HG03571 (cell line): Measurements from ENCODE around the gene MEST.
"Not testable (repeated sequence)": the region's sequence is repeated elsewhere in the genome, so short reads cannot be mapped to it uniquely, and the experiment has no call there.

Source experiments
- ATAC-seq: cut with Tn5 transposase; IDR thresholded peaks from one replicate; pipeline ENCODE4 v1.9.1; 2021; ENCODE audit not compliant: unreplicated experiment

MEST gene, protein sequence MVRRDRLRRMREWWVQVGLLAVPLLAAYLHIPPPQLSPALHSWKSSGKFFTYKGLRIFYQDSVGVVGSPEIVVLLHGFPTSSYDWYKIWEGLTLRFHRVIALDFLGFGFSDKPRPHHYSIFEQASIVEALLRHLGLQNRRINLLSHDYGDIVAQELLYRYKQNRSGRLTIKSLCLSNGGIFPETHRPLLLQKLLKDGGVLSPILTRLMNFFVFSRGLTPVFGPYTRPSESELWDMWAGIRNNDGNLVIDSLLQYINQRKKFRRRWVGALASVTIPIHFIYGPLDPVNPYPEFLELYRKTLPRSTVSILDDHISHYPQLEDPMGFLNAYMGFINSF

DNA sequence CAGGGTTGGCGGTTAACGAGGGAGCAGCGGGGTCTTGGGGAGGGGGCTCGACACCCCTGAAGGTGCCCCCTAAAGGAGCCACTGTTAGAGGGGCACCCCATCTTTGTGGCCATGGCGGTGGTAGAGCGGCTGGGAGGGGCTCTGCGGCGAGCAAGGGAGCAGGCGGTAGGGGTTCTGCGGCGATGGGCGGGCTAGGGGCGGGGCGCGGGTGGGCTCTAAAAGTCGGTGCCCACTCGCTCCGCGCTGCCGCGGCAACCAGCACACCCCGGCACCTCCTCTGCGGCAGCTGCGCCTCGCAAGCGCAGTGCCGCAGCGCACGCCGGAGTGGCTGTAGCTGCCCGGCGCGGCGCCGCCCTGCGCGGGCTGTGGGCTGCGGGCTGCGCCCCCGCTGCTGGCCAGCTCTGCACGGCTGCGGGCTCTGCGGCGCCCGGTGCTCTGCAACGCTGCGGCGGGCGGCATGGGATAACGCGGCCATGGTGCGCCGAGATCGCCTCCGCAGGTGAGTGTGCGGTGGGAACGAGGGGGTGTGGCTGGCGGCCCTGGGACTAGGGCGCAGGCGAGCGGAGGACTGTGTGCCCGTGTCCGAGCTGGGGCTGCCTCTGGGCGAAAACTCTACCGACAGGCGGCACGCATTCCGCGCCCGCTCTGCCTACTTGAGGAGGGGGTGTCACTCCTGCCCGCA lies at the start of gene MEST:
MEST (plus strand) TSS at position 245 of the 682 bp plus-strand sequence; CDS start at position 474, 229 bp downstream.
- ATAC-seq = no peak

DNA sequence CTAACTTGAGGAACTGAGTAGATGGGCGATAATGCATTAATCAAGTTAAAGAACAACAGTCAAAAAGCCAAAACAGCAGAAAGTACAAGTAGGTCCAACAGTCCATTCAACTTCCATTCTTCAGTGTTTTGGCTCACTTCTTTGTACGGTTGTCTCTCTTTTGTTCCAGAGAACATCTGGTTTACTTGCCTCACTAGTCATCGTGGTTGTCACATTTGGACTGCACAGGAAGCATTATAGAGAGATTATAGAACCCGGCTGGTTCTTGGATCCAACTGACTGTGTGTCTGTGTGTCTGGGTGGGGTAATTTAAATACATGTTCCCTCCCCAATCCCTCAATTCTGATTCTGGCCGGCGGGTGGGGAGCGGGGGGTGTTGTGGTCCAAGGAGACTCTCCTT lies 49.3 kb upstream of the MEST start:
- no peak for ATAC-seq

DNA sequence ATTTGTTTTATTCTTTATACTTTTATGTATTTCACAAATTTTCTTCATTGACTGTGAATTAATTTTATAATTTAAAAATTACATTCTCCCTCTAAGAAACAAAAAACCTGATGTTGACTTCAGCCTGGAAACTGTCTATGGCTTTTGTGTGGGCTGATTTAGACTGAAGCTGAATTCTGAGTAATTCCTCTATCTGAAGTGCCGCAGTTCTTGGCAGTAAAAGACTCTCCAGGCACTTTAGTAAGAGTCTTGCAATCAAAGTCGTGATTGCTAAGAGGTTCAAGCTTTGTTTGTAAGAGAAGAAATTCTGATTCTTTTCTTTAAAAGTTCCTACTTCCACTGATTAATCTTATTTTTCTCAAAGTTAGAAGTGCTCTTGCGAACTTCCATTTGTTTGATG lies 47.7 kb upstream of the MEST start:
- no peak for ATAC-seq

DNA sequence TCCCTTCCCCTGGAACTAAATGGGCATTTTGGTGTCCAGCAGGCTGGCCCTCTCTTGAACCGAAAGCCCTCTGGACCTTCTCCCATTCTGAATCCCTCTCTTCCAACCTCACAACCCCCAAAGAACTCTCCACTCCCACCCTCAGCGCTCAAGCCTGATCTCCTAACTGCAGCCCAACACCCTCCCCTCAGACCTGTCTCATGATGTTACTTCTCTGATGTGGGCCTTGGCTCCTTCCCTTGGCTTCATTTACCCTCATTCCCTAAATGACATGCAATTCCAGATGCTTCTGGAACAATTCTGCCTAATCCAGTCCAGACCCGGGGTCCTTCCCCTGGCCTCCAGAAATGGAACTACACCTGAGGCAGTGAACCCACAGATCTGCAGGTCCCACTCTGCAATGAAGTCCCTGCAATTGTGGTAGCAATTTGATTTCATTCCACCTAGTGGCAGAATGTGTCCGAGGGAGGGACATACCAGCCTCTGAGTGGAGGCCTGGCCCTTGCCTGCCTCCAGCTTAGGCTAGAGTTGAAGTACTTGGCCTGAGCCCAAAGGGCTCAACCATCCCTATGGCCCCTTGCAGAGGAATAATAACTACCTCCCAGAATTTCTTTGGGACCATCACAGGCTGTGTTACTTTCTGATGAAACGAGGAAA lies 47.0 kb upstream of the MEST start:
- ATAC-seq = no peak

DNA sequence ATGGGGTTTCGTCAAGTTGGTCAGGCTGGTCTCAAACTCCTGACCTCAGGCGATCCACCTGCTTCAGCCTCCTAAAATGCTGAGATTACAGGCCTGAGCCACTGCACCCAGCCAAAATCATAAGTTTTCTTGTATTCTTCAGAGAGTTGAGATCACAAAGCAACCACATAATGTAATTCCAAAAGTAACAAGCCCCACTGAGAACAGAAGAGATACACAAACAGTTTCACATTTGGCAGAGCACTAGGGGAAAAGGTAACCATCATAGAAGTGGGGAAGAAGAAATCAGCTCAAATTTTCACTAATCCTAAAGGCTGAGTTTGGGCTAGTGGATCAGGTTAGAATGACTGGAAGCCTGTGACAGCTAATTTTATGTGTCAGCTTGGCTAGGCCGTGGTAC lies 45.6 kb upstream of the MEST start:
- no peak for ATAC-seq

DNA sequence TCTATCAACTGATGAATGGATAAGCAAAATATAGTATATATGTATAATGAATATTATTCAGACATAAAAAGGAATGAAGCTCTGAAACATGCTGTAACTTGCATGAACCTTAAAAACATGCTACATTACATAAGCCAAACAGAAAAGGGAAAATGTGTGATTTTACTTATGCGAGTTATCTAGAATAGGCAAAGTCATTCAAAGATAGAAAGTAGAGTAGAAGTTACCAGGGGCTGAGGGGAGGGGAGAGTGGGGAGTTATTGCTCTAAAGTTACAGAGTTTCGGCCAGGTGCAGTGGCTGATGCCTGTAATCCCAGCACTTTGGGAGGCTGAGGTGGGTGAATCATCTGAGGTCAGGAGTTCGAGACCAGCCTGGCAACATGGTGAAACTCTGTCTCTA lies 40.5 kb upstream of the MEST start:
- not testable (repeated sequence) for ATAC-seq

DNA sequence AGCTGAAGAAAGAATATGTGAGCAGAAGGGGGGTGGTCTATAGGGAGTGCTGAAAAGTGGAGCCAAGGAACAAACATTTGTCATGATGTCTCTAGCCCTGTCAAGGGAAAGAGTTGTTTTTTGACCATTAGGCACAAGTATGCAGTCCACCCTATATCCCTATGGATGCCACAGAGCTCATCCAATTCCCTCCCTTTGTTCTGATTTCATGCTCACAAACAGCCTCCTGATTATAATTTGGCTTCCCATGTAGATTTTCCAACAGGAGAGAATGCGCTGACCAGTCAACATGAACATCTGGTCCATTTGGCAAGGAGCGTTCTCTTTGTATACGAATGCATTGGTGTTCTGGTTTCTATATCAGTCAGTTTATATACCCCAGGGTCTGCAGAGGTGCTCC lies 38.9 kb upstream of the MEST start:
- ATAC-seq = no peak

DNA sequence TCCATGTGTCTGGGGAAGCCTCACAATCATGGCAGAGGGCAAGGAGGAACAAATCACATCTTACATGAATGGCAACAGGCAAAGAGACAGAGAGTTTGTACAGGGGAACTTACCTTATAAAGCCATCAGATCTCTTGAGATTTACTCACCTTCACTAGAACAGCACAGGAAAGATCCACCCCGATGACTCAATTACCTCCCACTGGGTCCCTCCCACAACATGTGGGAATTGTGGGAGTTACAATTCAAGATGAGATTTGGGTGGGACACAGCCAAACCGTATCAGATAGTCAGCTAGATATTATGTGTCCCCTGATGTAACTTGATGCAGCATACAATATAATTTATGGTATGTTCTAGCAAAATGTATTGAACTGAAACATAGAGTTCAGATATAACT lies 36.9 kb upstream of the MEST start:
- no peak for ATAC-seq

DNA sequence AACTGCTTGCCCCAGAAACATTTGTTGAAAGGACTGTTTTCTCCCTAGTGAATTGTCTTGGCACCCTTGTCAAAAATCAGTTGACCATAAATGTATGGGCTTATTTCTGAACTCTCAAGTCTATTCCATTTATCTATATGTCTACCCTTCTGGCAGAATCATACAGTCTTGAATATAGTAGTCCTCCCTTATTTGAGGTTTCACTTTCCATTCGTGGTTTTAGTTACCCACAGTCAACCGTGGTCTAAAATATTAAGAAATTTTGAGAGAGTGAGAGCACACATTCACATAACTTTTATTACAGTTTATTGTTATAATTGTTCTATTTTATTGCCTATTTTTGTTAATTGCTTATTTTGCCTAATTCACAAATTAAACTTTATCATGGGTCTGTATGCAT lies 33.6 kb upstream of the MEST start:
- no peak for ATAC-seq

DNA sequence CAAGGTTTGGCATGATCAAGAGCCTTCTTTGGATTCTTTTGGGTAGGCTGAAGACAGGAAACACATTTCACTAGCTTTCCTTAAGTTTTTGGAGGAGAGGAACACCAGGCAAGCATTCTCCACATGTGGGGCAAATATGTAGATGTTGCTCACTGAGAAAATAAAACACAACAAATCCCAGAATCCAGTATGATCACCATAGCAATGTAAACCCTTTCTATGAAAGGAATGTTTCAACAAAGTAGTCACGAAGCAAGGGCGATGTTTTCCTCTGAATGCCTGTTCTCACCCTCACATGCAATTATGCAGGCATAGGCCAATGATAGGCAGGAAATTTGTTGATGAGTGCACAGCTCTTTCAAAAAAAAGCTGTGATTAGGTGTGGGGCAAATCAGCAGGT lies 30.6 kb upstream of the MEST start:
- ATAC-seq = no peak

DNA sequence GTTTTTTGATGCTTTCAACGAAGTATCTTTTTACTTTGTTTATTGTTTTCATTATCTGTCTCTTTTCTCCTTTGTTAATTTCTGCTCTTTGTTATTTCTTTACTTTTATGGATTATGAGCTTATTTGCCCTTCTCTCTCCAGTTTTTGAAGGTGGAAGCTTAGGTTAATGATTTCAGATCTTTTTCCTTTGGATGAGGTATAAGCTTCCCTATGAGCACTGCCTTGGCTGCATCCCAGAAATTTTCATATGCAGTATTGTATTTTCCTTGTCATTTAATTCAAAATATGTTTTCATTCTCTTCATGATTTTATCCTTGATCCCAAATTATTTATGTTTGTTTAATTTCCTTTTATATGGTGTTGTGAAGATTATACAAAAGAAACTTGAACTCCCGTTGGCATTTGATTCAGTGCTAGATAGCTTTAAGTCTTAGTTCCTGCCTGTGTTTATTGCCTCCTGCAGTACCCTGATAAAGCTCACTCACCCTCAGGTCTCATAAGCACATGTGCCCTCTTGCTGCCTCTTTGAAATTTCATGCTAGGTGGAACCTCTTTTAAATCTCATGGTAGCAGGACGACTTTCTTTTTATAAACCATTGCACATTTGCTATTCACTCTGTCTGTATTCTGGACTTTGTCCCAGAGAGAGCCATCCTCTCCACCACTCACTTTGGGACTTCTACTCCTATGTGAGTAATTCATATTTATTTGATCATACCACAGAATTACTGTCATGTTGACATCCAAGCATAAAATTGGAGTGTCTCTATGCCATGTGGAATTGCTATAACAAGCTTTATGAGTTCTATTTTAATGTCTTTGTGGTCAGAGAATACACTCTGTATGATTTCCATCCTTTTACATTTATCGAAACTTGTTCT lies 28.1 kb upstream of the MEST start:
- no peak for ATAC-seq

DNA sequence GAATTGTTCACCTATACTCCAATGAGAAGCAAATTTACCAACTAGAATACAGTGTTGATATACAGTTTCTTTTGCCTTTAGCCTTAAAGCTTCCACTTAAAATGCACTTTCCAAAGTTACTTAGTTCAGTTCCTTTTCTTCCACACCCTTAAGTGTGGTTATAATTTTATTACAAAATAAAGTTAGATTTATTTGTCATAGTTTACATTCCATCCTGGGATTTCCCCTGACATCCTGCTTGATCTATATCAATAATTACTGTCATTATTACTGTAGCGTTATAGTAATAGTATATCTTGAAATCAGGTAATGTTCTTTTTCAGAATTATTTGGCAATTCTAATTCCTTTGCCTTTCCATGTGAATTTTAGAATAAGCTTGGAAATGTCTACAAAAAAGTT lies 23.3 kb upstream of the MEST start:
- ATAC-seq = no peak

DNA sequence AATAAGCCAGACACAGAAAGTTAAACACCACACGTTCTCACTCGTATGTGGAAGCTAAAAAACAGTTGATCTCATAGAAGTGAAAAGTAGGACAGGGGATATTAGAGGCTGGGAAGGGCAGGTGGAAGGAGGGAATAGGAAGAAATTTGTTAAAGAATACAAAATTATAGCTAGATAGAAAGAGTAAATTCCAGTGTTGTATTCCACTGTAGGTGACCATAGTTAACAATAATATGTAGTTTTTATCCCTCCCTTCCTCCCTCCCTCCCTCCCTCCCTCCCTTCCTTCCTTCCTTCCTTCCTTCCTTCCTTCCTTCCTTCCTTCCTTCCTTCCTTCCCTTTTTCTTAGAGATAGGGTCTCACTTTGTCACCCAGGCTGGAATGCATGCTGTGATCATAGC lies 19.9 kb upstream of the MEST start:
- ATAC-seq = no peak

DNA sequence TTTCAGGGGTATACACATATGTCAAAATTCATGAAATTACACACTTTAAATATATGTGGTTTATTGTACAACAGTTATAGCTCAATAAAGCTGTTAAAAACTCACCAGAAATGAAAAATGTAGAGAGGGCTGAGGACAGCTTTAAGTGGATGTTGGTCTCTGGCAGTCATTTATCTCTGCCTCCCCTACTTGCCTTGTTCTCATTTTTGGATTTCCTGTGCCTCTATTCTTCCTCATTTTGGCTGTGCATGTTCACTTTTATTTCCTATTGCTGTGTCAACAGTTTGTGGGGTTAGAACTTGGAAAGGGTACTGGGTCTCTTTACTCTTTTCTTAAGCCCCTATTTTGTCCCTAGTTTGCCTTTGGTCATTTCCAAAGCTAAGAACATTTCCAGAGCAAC lies 18.6 kb upstream of the MEST start:
- no peak for ATAC-seq

DNA sequence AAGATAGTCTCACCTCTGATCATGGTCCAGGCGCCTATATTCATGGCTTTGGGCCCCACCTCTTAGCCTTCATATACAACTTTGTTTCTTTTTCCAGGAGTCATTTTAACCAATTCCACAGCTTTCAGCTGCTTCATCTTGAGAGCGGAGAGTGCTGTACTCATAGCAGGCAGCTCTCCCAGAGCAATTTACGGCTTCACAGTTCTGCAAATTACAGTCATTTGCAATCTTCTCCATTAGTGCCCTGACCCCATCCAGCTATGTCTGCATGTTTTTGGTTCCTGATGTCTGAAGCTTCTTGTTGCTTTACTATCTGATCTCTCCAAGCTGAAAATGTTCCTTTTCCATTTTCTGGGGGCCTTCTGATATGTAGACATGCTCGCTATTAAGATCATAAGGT lies 18.0 kb upstream of the MEST start:
- no peak for ATAC-seq

DNA sequence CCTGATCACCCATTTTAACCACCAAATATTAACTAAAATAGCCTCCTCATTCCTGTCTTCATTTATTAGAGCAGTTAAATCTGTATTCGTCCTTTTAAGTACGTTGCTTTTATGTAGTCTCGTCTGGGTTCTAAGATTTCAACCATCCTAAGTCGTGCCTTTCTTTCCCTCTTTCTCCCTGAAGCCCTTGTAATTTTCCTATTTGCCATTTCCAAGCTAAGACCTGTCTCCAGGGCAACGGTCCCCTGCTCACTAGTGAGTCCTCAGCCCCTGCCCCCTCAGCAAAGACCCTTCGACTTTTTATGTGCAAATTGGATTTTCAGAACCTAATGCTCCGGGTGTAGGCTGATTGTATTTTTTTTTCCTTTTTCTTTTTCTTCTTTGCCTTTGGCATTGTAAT lies 16.1 kb upstream of the MEST start:
- ATAC-seq = no peak

DNA sequence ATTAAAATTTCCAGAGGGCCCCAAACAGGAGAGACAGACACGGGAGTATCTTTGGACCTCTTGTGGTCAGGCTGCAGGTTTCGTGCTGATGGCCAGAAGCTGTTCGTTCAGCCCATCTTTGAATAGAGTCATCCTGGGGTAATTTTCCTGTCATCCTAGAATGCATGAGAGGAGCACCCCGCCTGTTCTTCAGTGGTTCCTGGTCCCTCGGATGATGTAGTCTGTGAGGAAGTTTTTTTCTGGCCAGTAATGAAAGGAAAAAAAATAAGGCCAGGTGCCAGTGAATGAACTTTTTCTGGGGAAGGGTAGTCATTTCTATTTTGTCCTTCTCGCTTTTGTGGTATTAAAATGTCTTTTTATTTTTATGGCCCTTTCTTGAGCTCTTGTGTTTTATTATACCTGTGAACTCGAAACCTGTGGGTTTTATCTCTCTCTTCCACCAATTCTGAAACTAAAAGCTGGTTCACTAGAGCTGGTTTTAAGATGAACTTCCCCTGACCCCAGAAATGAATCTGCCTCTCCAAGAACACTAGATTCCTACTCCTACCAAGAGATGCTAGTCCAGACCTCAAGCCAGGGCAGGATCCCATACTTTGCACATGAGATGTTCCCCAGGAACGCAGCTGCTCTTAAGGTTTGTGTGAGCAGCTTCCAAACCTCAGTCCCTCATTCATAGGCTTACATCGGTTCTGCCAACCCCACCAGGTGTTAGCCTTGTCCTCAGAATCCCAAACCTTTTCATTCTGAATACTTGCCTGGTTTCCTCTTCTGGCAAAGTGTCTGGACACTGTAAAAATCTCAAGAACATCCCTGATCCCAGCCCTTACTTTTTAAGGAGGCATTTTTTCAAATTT lies 15.4 kb upstream of the MEST start:
- peak; percentile 89 for ATAC-seq

DNA sequence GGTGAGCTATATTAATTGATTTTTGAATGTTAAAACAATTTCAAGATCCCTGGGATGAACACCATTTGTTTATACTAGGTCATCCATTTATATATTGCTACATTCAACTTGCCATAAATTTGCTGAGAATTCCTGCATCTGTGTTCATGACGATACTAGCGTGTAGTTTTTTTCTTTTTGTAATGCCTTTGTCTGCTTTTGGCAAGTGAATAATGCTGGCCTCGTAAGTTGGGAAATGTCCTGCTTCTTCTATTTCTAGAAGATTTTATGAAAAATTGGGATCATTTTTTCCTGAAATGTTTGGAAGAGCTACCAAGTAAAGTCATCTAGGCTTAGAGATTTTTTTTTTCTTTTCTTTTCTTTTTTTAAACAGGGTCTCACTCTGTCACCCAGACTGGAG lies 12.9 kb upstream of the MEST start:
- no peak for ATAC-seq

DNA sequence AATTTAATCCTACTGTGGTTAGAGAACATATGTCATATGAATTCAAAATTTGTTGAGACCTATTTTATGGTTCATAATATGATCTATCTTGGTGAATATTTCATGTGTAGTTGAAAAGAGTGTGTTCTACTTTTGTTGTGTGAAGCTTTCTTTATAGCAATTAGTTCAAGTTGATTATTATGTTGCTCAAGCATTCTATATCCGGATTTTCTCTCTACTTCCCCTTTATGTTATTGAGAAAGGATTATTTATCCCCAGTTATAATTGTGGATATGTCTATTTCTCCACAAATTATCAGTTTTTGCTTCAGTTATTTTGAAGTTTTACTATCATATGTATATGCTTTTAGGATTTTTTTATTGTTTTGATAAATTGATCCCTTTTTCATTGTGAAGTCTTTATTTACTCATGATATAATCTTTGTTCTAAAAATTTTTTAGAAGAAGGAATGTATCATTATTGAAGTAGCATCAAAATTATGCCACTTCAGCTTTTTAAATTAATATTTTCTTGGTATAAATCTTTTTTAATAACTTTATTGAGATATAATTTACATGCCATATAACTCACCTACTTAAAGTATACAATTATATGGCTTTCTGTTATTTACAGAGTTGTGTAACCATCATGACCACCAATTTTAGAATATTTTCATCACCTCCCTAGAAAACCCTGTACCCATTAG lies 12.0 kb upstream of the MEST start:
- no peak for ATAC-seq

DNA sequence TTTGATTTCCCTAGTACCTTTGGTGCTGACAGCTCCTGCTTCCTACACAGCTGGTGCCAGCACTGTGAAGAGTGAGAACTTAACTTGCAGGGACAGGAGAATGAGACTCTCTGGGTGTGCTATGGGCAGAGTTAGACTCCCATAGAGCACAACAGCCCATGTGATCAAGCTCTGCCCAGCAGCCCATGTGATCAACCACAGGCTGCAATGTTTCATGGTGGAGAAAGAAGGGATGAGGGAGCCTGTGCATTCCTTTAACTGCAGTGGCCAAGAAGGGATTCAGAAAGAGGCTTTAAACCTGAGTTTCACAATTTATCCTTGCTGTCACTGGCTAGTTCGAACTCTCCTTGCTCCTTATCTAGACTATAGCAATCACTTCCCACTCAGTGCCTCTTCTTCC lies 10.0 kb upstream of the MEST start:
- no peak for ATAC-seq
